PC-3 (cell line): ENCODE results near the gene PBX2. TPM values are rescaled to one million over a fixed set of nuclear protein-coding genes. Genes with fewer than 3 reads are reported as not detected.

ENCODE experiments used
- ATAC-seq: fragments of 200-7000 bp; cut with Tn5 transposase; 2 replicates; pipeline ENCODE4 v1.9.1; 2020; ENCODE audit warnings: mild to moderate bottlenecking, moderate library complexity
- BruUV-seq: library from RNA; stranded (reverse); fragments of 400-500 nt; replicated peaks from 2 replicates; lab custom pipeline; 2021; lab: Mats Ljungman, UMichigan
- CTCF ChIA-PET: fragments of 300-600 bp; sonication (Branson Sonifier 250); formaldehyde crosslinking; loops from one replicate; lab custom pipeline; 2022; ENCODE audit warnings: antibody characterized with exemption; lab: Charles Lee
- POLR2A ChIA-PET: fragments of 300-600 bp; sonication (Branson Sonifier 250); formaldehyde crosslinking; loops from one replicate; lab custom pipeline; 2022; ENCODE audit warnings: antibody characterized with exemption; ENCODE audit not compliant: unreplicated experiment; lab: Charles Lee
- DNase-seq: peaks from one replicate; pipeline ENCODE4 v3.0.0-alpha.2; 2015
- H2AFZ ChIP-seq: fragments of 300-600 bp; sonication (generic); 2 replicates; pipeline ENCODE4 v1.6.0; 2016; ENCODE audit warnings: antibody characterized with exemption, low read length
- H3F3A ChIP-seq: fragments of 300-600 bp; sonication (generic); one replicate; pipeline ENCODE4 v1.6.0; 2017; ENCODE audit warnings: antibody characterized with exemption, low read length, control low read depth, mild to moderate bottlenecking; ENCODE audit not compliant: unreplicated experiment
- H3K27ac ChIP-seq: fragments of 300-600 bp; sonication (generic); 2 replicates; pipeline ENCODE4 v1.5.1; 2016; ENCODE audit warnings: mild to moderate bottlenecking, low read length
- H3K27me3 ChIP-seq: fragments of 300-600 bp; sonication (generic); 2 replicates; pipeline ENCODE4 v1.6.1; 2016; ENCODE audit warnings: low read length, mixed read lengths
- H3K36me3 ChIP-seq: fragments of 300-600 bp; sonication (generic); 2 replicates; pipeline ENCODE4 v1.6.1; 2016; ENCODE audit warnings: low read depth, mixed run types, low read length, mixed read lengths
- H3K4me1 ChIP-seq: fragments of 300-600 bp; sonication (generic); 2 replicates; pipeline ENCODE4 v1.5.1; 2016; ENCODE audit warnings: low read length; ENCODE audit not compliant: insufficient read depth
- H3K4me2 ChIP-seq: fragments of 300-600 bp; sonication (generic); 2 replicates; pipeline ENCODE4 v1.6.0; 2016; ENCODE audit warnings: low read length
- H3K4me3 ChIP-seq: fragments of 300-600 bp; sonication (generic); 2 replicates; pipeline ENCODE4 v1.5.1; 2016; ENCODE audit warnings: mild to moderate bottlenecking, low read length, mixed read lengths
- H3K79me2 ChIP-seq: fragments of 300-600 bp; sonication (generic); 2 replicates; pipeline ENCODE4 v1.6.1; 2017; ENCODE audit warnings: low read length, mixed read lengths
- H3K9ac ChIP-seq: fragments of 300-600 bp; sonication (generic); 2 replicates; pipeline ENCODE4 v1.6.0; 2016; ENCODE audit warnings: mild to moderate bottlenecking, low read length
- H3K9me2 ChIP-seq: fragments of 300-600 bp; sonication (generic); replicated peaks from 2 replicates; pipeline ENCODE4 v1.6.1; 2016; ENCODE audit warnings: mixed run types, low read length, mixed read lengths
- H3K9me3 ChIP-seq: fragments of 300-600 bp; sonication (generic); 2 replicates; pipeline ENCODE4 v1.6.1; 2016; ENCODE audit warnings: low read length, mixed read lengths
- H4K20me1 ChIP-seq: fragments of 300-600 bp; sonication (generic); 2 replicates; pipeline ENCODE4 v1.6.1; 2016; ENCODE audit warnings: low read length, mixed read lengths
- EZH2 ChIP-seq: fragments of 300-600 bp; sonication (generic); IDR thresholded peaks from one replicate; pipeline ENCODE4 v1.6.1; 2017; ENCODE audit warnings: antibody characterized with exemption, mild to moderate bottlenecking, low read length; ENCODE audit not compliant: unreplicated experiment
- EZH2phosphoT487 ChIP-seq: fragments of 300-600 bp; sonication (generic); IDR thresholded peaks from 2 replicates; pipeline ENCODE4 v1.6.1; 2018; ENCODE audit warnings: mild to moderate bottlenecking, antibody characterized with exemption, low read length, borderline replicate concordance
- intact Hi-C: fragments of 100-400 bp; cut with micrococcal nuclease; formaldehyde crosslinking; loops from 2 replicates; pipeline ENCODE4 v1.9.0; 2023
- total RNA-seq: library from RNA; depleted of rRNA; stranded (reverse); fragments of >200 nt; gene quantifications from 2 replicates; pipeline ENCODE4 v1.2.3, GENCODE V29; 2014
- TF ChIP-seq, protein P1 (sequence below): fragments of 300-600 bp; sonication (generic); conservative IDR thresholded peaks from 2 replicates; pipeline ENCODE4 v1.5.1; 2017; ENCODE audit warnings: antibody characterized with exemption, low read depth, mild to moderate bottlenecking, low read length

The PBX2 gene
- total RNA-seq, 1 experiment from 2014 or later, result 25.3 TPM

DNA sequence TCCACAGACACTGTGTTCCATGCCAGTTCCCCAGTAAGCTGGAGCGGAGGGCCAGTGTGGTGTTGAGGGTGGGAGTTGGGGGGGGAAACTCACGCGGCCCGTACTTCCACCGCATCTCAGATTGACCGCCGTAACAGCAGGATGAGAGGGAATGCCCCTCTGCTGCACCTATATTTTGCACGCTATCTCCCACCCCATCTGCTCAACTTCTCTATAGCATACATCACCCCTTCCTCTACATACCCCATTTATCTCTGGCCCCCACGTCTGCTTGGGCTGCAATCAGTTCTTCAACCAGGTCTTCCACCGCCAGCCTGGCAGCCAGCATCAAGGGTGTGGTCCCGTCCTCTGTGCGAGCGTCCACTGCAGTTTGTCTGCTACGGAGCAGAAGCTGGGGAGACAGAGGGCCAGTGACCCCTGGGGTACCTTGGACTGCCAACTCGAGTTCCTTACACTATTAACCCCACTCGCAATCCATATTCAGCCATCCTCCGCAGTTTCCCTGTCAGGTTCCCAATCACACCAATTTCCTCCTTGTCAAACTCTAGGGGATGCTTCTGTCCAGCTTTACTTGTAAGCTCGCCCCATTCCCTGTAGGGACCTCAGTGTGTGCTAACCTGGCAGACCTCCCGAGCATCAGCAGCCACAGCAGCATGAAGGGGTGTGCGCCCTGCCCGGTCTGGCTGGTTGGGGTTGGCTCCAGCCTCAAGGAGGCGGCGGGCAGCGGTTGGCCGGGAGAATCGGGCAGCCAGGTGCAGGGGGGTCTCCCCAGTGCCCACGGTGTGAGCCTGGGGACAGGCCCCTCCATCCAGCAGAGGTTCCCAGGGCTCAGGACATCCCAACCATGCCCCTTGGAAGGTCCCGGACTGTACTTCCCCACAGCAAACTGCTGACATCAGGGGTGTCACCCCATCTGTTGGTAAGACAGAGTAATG, 6.9 kb upstream of the PBX2 start:
- no TSS peak for BruUV-seq

GRCh38 chr6:32195902-32196681, 6.1 kb upstream of the PBX2 start:
- Histone ChIP-seq H3K36me3 (no peaks in the 10 kb centered on the region), H3K9ac (peak overlapping the region; percentile 95), H3K9me2 (no peaks in the 10 kb centered on the region), H3K4me1 (peaks cover 28% of the 10 kb centered on the region), H3K4me2 (peak overlapping the region; percentile 84), H3K27ac (peak overlapping the region; percentile 95), H3F3A (no peaks in the 10 kb centered on the region), H4K20me1 (no peaks in the 10 kb centered on the region), H3K79me2 (no peaks in the 10 kb centered on the region), H2AFZ (peak overlapping the region; percentile 69), H3K9me3 (no peaks in the 10 kb centered on the region), H3K27me3 (no peaks in the 10 kb centered on the region), H3K4me3 (peak overlapping the region; percentile 77)
- peak; percentile 78 for DNase-seq
- TSS peak; percentile 97 for BruUV-seq
- ChIA-PET POLR2A (interaction anchor here (0.6 to 1.3 kb wide), 11 partner anchors 11 to 776 kb away, joined by 3 to 20 read pairs (median 3); partner anchors contain the start of genes ATF6B, FKBPL and HSPA1B), CTCF (interaction anchor here (0.5 to 1.2 kb wide), 12 partner anchors 18 to 1515 kb away, joined by 3 to 10 read pairs (median 3); partner anchors contain the start of genes HLA-DMA and UQCC2)
- intact Hi-C loops, result loop anchor here (1.0 to 5.0 kb wide), 5 partner anchors 18 to 776 kb away; partner anchors contain the start of genes ATF6B and RNF5
- no peak for TF ChIP-seq EZH2
- TF ChIP-seq, protein P1, sequence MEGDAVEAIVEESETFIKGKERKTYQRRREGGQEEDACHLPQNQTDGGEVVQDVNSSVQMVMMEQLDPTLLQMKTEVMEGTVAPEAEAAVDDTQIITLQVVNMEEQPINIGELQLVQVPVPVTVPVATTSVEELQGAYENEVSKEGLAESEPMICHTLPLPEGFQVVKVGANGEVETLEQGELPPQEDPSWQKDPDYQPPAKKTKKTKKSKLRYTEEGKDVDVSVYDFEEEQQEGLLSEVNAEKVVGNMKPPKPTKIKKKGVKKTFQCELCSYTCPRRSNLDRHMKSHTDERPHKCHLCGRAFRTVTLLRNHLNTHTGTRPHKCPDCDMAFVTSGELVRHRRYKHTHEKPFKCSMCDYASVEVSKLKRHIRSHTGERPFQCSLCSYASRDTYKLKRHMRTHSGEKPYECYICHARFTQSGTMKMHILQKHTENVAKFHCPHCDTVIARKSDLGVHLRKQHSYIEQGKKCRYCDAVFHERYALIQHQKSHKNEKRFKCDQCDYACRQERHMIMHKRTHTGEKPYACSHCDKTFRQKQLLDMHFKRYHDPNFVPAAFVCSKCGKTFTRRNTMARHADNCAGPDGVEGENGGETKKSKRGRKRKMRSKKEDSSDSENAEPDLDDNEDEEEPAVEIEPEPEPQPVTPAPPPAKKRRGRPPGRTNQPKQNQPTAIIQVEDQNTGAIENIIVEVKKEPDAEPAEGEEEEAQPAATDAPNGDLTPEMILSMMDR, result no peak
- TF ChIP-seq EZH2phosphoT487, result no peak
- ATAC-seq, result peak; percentile 3

More for the DNA sequence above, 6.9 kb upstream of the PBX2 start:
- Histone ChIP-seq H3K27me3 (no peaks in the 10 kb centered on the region), H3K4me1 (peaks cover 28% of the 10 kb centered on the region), H3K9me2 (no peaks in the 10 kb centered on the region), H3K4me3 (peak overlapping the region; percentile 77), H3K4me2 (peak overlapping the region; percentile 84), H3K27ac (peak overlapping the region; percentile 95), H3F3A (no peaks in the 10 kb centered on the region), H3K36me3 (no peaks in the 10 kb centered on the region), H3K9me3 (no peaks in the 10 kb centered on the region), H2AFZ (no peak overlapping the region), H4K20me1 (no peaks in the 10 kb centered on the region), H3K79me2 (no peaks in the 10 kb centered on the region), H3K9ac (peak overlapping the region; percentile 95)
- intact Hi-C loops, result loop anchor here (5.0 kb wide), 1 partner anchor 775 kb away; no protein-coding TSS in a partner anchor
- TF ChIP-seq EZH2, result no peak
- no peak for TF ChIP-seq EZH2phosphoT487
- ChIA-PET POLR2A (no interaction called here), CTCF (no interaction called here)
- ATAC-seq (no peak), DNase-seq (no peak)

DNA sequence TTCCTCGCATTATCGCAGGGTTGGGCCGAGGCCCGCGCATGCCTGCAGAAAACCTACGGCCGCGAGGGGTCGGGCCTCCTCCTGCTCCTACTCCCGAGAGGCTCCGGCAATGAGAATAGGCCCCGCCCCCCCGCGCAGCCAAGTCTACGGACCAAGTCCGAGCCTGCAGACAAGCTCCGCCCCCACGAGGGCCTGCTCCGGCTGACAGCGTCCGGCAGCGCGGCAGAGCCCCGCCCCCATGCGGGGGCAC, 5.6 kb upstream of the PBX2 start:
- TF ChIP-seq EZH2phosphoT487 (no peak), EZH2 (no peak)
- TF ChIP-seq, protein P1, result no peak
- Histone ChIP-seq H3F3A (no peaks in the 10 kb centered on the region), H3K79me2 (no peaks in the 10 kb centered on the region), H3K27me3 (no peaks in the 10 kb centered on the region), H3K27ac (peak overlapping the region; percentile 95; the same call in 1 of the 2 replicates), H3K9ac (peak overlapping the region; percentile 95), H3K4me3 (peak overlapping the region; percentile 77; the same call in 1 of the 2 replicates), H4K20me1 (no peaks in the 10 kb centered on the region), H2AFZ (no peak overlapping the region), H3K36me3 (no peaks in the 10 kb centered on the region), H3K4me1 (peaks cover 28% of the 10 kb centered on the region), H3K9me2 (no peaks in the 10 kb centered on the region), H3K9me3 (no peaks in the 10 kb centered on the region), H3K4me2 (peak overlapping the region; percentile 98)
- CTCF ChIA-PET, result interaction anchor here (0.5 to 1.2 kb wide), 12 partner anchors 18 to 1516 kb away, joined by 3 to 10 read pairs (median 3); partner anchors contain the start of genes HLA-DMA and UQCC2
- POLR2A ChIA-PET, result interaction anchor here (0.6 to 1.3 kb wide), 11 partner anchors 10 to 776 kb away, joined by 3 to 20 read pairs (median 3); partner anchors contain the start of genes ATF6B, FKBPL and HSPA1B
- ATAC-seq (0 out of 2 replicates have a peak, but pooled peaks have one; percentile 87), DNase-seq (peak; percentile 99)
- BruUV-seq, result no TSS peak
- intact Hi-C loops, result loop anchor here (1.0 to 5.0 kb wide), 5 partner anchors 17 to 777 kb away; partner anchors contain the start of genes ATF6B and RNF5
